ENCODE measurements around the gene ACAA2.

Gene ACAA2

GRCh38 chr18:49813319-49814146 lies at the start of gene ACAA2:
Gene ACAA2, minus strand, starts transcription at chr18:49813533. Its CDS starts 49 bp downstream, at chr18:49813484.
- DNase-seq = peak; percentile 62

- no peak for DNase-seq
Measured at GRCh38 chr18:49862656-49863385, 49.5 kb upstream of the ACAA2 start.

GRCh38 chr18:49861659-49862058 lies 48.3 kb upstream of the ACAA2 start:
- DNase-seq = no peak

GRCh38 chr18:49859725-49860124 lies 46.4 kb upstream of the ACAA2 start:
- no peak for DNase-seq

GRCh38 chr18:49859021-49859359 lies 45.7 kb upstream of the ACAA2 start:
- DNase-seq = no peak

GRCh38 chr18:49858309-49859020 lies 45.1 kb upstream of the ACAA2 start:
- peak; percentile 35 for DNase-seq

GRCh38 chr18:49857708-49858107 lies 44.4 kb upstream of the ACAA2 start:
- DNase-seq = no peak

GRCh38 chr18:49856496-49856895 lies 43.2 kb upstream of the ACAA2 start:
- DNase-seq = no peak

GRCh38 chr18:49855711-49856415 lies 42.5 kb upstream of the ACAA2 start:
- DNase-seq = no peak

- DNase-seq = no peak
Measured at GRCh38 chr18:49854681-49855080, 41.3 kb upstream of the ACAA2 start.

GRCh38 chr18:49853436-49853835 lies 40.1 kb upstream of the ACAA2 start:
- no peak for DNase-seq

- no peak for DNase-seq
Measured at GRCh38 chr18:49853011-49853410, 39.7 kb upstream of the ACAA2 start.

GRCh38 chr18:49851624-49852023 lies 38.3 kb upstream of the ACAA2 start:
- DNase-seq = no peak

- DNase-seq = no peak
Measured at GRCh38 chr18:49850636-49851035, 37.3 kb upstream of the ACAA2 start.

- DNase-seq = no peak
Measured at GRCh38 chr18:49849331-49850217, 36.2 kb upstream of the ACAA2 start.

GRCh38 chr18:49848115-49848514 lies 34.8 kb upstream of the ACAA2 start:
- DNase-seq = no peak

GRCh38 chr18:49847524-49847923 lies 34.2 kb upstream of the ACAA2 start:
- DNase-seq = no peak

GRCh38 chr18:49846718-49847470 lies 33.6 kb upstream of the ACAA2 start:
- no peak for DNase-seq

GRCh38 chr18:49846361-49846662 lies 33.0 kb upstream of the ACAA2 start:
- DNase-seq = no peak

GRCh38 chr18:49845629-49846360 lies 32.5 kb upstream of the ACAA2 start:
- DNase-seq = no peak

GRCh38 chr18:49844903-49845302 lies 31.6 kb upstream of the ACAA2 start:
- no peak for DNase-seq
